GM13977 (cell line): ENCODE results near the gene RINL.
A peak's percentile ranks its signal among the peaks of the same experiment; 100 is the strongest.
"Not testable (repeated sequence)": the region's sequence is repeated elsewhere in the genome, so short reads cannot be mapped to it uniquely, and the experiment has no call there.

Experiments
- DNase-seq: peaks from one replicate; pipeline ENCODE4 v3.0.0; 2012; ENCODE audit warnings: low spot score
- in situ Hi-C: fragments of 300-500 bp; cut with MboI; formaldehyde crosslinking; loops from one replicate; pipeline ENCODE4 v1.12.0; 2022; ENCODE audit warnings: low sequenced_read_pairs, low pct_unique_long_range_greater_than_20kb, mixed read lengths, inconsistent platforms; ENCODE audit not compliant: unreplicated experiment
- TF ChIP-seq, protein P1 (sequence below): IDR thresholded peaks from 2 replicates; pipeline ENCODE4 v1.5.1; 2012; ENCODE audit warnings: mild to moderate bottlenecking, control low read depth; ENCODE audit not compliant: insufficient read depth; ENCODE audit errors: extremely low read depth, missing control alignments

The RINL gene

DNA sequence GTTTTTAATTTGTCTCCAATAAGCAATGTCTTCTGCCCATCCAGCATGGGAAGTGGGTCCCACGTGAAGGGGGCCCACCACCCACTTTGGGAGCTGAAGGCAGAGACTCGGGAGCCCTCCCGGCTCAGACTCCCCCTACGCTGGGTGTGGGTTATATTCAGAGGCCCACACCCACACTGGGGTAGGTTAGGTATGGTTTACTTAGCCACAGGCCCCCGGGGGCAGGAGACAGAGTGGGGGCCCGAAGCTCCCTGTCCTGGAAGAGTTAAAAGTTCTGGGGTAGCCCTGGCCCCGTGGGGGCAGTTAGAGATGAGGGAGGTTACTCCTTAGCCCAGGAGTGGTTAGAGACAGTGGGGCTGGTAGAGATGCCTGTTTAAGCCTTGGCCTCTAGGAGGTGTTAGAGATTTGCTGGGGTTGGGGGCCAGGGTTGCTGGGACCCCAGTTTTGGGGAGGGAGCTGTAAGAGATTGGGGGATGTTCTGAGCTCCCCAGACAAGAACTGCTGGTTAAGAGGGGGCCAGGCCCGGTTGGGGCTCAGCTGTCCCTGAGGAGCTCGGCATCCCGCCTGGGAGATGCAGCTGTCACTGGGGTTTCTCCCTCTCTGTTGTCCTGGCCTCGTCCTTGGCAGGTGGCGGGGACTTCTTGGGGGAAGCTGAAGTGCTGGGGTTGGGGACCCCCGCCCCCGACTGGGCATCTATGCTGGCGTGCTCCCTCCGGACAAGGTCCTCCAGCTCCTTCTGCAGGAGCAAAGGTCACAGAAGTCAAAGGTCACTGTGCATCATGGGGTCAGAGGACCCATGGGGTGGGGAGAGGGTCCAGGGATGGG is 712 bp upstream of the RINL start:
- DNase-seq: no peak
- TF ChIP-seq, protein P1, sequence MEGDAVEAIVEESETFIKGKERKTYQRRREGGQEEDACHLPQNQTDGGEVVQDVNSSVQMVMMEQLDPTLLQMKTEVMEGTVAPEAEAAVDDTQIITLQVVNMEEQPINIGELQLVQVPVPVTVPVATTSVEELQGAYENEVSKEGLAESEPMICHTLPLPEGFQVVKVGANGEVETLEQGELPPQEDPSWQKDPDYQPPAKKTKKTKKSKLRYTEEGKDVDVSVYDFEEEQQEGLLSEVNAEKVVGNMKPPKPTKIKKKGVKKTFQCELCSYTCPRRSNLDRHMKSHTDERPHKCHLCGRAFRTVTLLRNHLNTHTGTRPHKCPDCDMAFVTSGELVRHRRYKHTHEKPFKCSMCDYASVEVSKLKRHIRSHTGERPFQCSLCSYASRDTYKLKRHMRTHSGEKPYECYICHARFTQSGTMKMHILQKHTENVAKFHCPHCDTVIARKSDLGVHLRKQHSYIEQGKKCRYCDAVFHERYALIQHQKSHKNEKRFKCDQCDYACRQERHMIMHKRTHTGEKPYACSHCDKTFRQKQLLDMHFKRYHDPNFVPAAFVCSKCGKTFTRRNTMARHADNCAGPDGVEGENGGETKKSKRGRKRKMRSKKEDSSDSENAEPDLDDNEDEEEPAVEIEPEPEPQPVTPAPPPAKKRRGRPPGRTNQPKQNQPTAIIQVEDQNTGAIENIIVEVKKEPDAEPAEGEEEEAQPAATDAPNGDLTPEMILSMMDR: no peak
- in situ Hi-C loops: no loop called here

DNA sequence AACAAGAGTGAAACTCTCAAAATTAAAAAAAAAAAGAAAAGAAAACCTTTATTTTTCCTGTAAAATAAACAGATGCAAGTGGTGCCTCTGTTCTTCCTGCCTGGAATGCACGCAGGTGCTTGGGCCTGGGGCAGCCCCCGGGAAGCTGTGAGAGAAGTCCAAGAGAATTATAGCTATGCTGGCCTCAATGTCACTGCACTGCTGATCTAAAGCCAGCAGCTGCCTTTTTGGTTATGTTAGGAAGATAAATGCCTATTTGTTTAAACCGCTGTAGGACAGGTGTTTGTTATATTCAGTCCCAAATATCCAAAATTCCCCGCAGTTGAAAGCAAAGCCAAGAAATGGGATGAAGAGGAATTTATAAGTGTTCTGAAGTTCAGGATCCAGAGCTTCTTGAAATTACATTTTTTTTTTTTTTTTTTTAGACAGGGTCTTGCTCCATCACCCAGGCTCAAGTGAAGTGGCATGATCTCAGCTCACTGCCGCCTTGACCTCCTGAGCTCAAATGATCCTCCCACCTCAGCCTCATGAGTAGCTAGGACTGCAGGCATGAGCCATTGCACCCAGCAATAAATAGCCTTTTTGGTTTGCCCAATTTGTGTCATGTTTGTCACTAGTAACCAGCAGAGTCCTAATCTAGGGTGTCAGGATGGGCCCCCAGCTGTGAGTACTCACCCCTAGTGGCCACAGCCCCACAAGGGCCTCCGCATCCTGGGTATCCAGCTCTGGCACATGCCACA is 2.2 kb downstream of the RINL start:
- in situ Hi-C loops: no loop called here
- TF ChIP-seq, protein P1: no peak
- DNase-seq: no peak

DNA sequence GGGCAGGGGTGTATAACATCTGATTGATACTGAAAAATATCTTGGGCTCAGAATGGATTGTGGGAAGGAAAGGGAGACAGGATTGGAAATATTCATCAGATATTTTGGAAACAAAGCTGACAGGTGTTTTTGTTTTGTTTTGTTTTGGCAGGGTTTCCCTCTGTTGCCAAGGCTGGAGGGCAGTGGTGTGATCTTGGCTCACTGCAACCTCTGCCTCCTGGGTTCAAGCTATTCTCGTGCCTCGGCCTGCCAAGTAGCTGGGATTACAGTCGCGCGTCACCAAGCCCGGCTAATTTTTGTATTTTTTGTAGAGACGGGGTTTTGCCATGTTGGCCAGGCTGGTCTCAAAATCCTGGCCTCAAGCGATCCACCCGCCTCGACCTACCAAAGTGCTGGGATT is 4.7 kb downstream of the RINL start:
- in situ Hi-C loops, DNase-seq: not testable (repeated sequence)

DNA sequence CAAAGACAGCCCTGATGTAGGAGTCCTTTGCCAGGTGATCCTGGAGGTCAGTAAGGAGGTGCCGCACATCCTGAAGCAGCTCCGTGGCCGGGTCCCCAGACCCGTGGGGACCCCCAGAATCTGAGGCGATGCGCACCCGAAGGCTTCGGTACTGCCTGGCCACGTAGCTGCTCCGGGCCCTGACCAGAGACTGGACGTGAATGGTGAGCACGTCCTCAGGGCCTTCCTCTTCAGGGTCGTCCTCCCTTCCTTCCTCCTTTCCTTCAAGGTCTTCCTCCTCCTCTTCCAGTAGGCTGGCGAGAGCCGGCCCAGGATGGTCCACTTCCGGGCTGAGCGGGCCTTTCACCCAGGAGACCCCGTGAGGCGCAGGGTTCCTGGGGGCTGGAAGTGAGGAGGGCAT is 7.5 kb downstream of the RINL start:
- no peak for DNase-seq
- in situ Hi-C loops: no loop called here
- TF ChIP-seq, protein P1: no peak

DNA sequence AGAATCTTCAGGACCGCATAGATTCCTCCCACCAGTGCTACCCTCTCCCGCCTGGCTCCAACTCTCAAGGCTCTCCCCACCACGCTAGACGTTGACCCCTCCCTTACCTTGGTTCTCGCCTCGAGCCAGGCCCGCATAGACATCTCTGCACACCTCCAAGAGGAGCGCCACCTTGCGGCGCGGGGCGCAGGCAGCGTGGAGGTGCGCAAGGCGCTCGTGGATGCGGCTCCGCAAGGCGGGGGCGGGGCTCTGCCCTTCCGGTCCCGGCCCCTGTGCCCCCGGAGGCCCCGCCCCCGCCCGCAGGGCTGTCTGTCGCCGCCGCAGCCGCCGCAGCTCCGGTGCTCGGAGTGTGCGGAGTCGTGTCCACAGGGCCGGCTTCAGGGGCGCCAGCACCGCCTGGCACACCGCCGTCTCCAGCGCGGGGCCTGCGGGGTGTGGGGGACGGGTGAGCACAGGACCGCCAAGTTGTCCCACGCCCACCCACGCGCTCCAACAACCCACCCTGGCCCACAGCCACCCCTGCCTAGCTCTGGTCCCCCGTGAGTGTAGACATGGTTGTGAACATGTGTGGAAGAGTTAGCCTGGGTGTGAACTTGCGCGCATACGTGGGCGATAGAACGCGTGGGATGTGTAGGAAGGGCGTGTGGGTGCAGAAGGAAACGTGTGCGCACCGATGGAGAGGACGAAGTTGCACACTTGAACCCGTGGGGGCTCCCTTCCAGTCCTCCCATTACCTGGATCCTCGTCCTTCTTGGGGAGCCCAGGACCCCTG is 8.1 kb downstream of the RINL start:
- TF ChIP-seq, protein P1: peak; percentile 98
- DNase-seq: peak; percentile 94
- in situ Hi-C loops: no loop called here

GRCh38 chr19:38869160-38869835 is 8.8 kb downstream of the RINL start:
- no peak for DNase-seq
- in situ Hi-C loops: no loop called here
- TF ChIP-seq, protein P1: no peak
